Trophoblast cell (in vitro differentiated cells and primary cell): Measurements from ENCODE around the gene SMIM11.

Experiments used
- DNase-seq, 2 donors: peaks; one replicate each; pipeline ENCODE4 v3.0.0-alpha.2; 2016
- H2AFZ ChIP-seq: 2 replicates; pipeline ENCODE4 v1.6.1; 2013; ENCODE audit warnings: low read length, moderate library complexity, mild to moderate bottlenecking; ENCODE audit not compliant: insufficient read depth, poor library complexity
- H2AK5ac ChIP-seq: 2 replicates; pipeline ENCODE4 v1.6.1; 2013; ENCODE audit warnings: mild to moderate bottlenecking, low read length
- H2BK120ac ChIP-seq: 2 replicates; pipeline ENCODE4 v1.6.1; 2013; ENCODE audit warnings: low read length, mild to moderate bottlenecking, moderate library complexity; ENCODE audit not compliant: insufficient read depth, poor library complexity
- H2BK12ac ChIP-seq: 2 replicates; pipeline ENCODE4 v1.6.1; 2013; ENCODE audit warnings: mild to moderate bottlenecking, low read length, moderate library complexity
- H2BK5ac ChIP-seq: 2 replicates; pipeline ENCODE4 v1.6.1; 2013; ENCODE audit warnings: low read length, low read depth, moderate library complexity, mild to moderate bottlenecking; ENCODE audit not compliant: poor library complexity
- H3K14ac ChIP-seq: 2 replicates; pipeline ENCODE4 v1.6.1; 2013; ENCODE audit warnings: mild to moderate bottlenecking, low read length
- H3K18ac ChIP-seq: 2 replicates; pipeline ENCODE4 v1.6.1; 2013; ENCODE audit warnings: mild to moderate bottlenecking, low read length
- H3K23ac ChIP-seq: 2 replicates; pipeline ENCODE4 v1.6.1; 2013; ENCODE audit warnings: low read length
- H3K27ac ChIP-seq: 2 replicates; pipeline ENCODE4 v1.5.1; 2013; ENCODE audit warnings: low read depth, mild to moderate bottlenecking, inconsistent platforms, low read length, moderate library complexity
- H3K27me3 ChIP-seq: 2 replicates; pipeline ENCODE4 v1.6.1; 2013; ENCODE audit warnings: inconsistent platforms, mild to moderate bottlenecking, low read length, moderate library complexity; ENCODE audit not compliant: insufficient read depth
- H3K36me3 ChIP-seq, 2 experiments: 1 replicate in 1 of 2; 2 replicates in 1 of 2; pipeline ENCODE4 v1.6.1; 2013; ENCODE audit warnings: low read length in 2 of 2, mild to moderate bottlenecking in 2 of 2, moderate library complexity in 1 of 2; ENCODE audit not compliant: insufficient read depth in 2 of 2, control insufficient read depth in 1 of 2
- H3K4ac ChIP-seq: 2 replicates; pipeline ENCODE4 v1.6.1; 2013; ENCODE audit warnings: low read depth, mild to moderate bottlenecking, low read length, moderate library complexity
- H3K4me1 ChIP-seq, 2 experiments: 1 replicate in 1 of 2; 2 replicates in 1 of 2; pipeline ENCODE4 v1.6.1; 2013; ENCODE audit warnings: low read length in 2 of 2, mild to moderate bottlenecking in 2 of 2, moderate library complexity in 1 of 2; ENCODE audit not compliant: insufficient read depth in 2 of 2, control insufficient read depth in 1 of 2
- H3K4me2 ChIP-seq: 2 replicates; pipeline ENCODE4 v1.6.1; 2013; ENCODE audit warnings: inconsistent platforms, mild to moderate bottlenecking, low read length, moderate library complexity
- H3K4me3 ChIP-seq: 2 replicates; pipeline ENCODE4 v1.5.1; 2013; ENCODE audit warnings: mild to moderate bottlenecking, low read depth, low read length, inconsistent platforms
- H3K79me1 ChIP-seq: one replicate; pipeline ENCODE4 v1.6.1; 2013; ENCODE audit warnings: low read length
- H3K79me2 ChIP-seq: 2 replicates; pipeline ENCODE4 v1.6.1; 2013; ENCODE audit warnings: low read length, mild to moderate bottlenecking; ENCODE audit not compliant: control insufficient read depth, insufficient read depth, poor library complexity
- H3K9ac ChIP-seq: 2 replicates; pipeline ENCODE4 v1.6.1; 2013; ENCODE audit warnings: mild to moderate bottlenecking, low read length
- H3K9me3 ChIP-seq: 2 replicates; pipeline ENCODE4 v1.6.1; 2013; ENCODE audit warnings: low read depth, mild to moderate bottlenecking, control low read depth, inconsistent platforms, low read length; ENCODE audit not compliant: insufficient read depth
- H4K12ac ChIP-seq: 2 replicates; pipeline ENCODE4 v1.6.1; 2013; ENCODE audit warnings: low read depth, mild to moderate bottlenecking, low read length, moderate library complexity
- H4K8ac ChIP-seq: 2 replicates; pipeline ENCODE4 v1.6.1; 2013; ENCODE audit warnings: low read depth, mild to moderate bottlenecking, low read length, moderate library complexity
- H4K91ac ChIP-seq: one replicate; pipeline ENCODE4 v1.6.1; 2013; ENCODE audit warnings: low read depth, mild to moderate bottlenecking, low read length, moderate library complexity
- WGBS: extraction: QIAGEN DNeasy Blood & Tissue Kit; methylation state at CpG from one replicate; pipeline ENCODE4 v1.1.7; 2013; ENCODE audit warnings: missing lambda C conversion rate; ENCODE audit not compliant: insufficient read length, insufficient coverage; ENCODE audit errors: extremely low coverage; 5-methylcytosine and 5-hydroxymethylcytosine counted together

The SMIM11 gene

GRCh38 chr21:34343347-34343746 lies 32.0 kb upstream of the SMIM11 start:
- Histone ChIP-seq H2BK12ac (no peak overlapping the region), H3K4me3 (no peak overlapping the region), H3K14ac (no peak overlapping the region), H3K4ac (no peak overlapping the region), H3K36me3 (no peaks in the 10 kb centered on the region), H3K27ac (no peak overlapping the region), H2BK5ac (no peak overlapping the region), H4K12ac (no peak overlapping the region), H3K27me3 (no peaks in the 10 kb centered on the region), H4K8ac (no peak overlapping the region), H3K18ac (no peak overlapping the region), H3K4me2 (no peak overlapping the region), H2BK120ac (no peak overlapping the region), H2AFZ (no peak overlapping the region), H3K23ac (no peak overlapping the region), H4K91ac (no peak overlapping the region), H3K4me1 (no peaks in the 10 kb centered on the region), H3K9me3 (no peaks in the 10 kb centered on the region), H3K79me1 (no peaks in the 10 kb centered on the region), H2AK5ac (no peak overlapping the region), H3K9ac (no peak overlapping the region), H3K79me2 (no peaks in the 10 kb centered on the region)
- DNase-seq, result no peak
- no CpG with 5 or more reads among the region's 7 CpGs for WGBS

- Histone ChIP-seq H3K79me1 (no peaks in the 10 kb centered on the region), H2BK5ac (no peak overlapping the region), H3K79me2 (no peaks in the 10 kb centered on the region), H3K23ac (no peak overlapping the region), H2AFZ (no peak overlapping the region), H4K8ac (no peak overlapping the region), H2AK5ac (no peak overlapping the region), H3K18ac (no peak overlapping the region), H3K9ac (no peak overlapping the region), H3K4me1 (no peaks in the 10 kb centered on the region), H3K27ac (no peak overlapping the region), H4K12ac (no peak overlapping the region), H3K14ac (no peak overlapping the region), H2BK120ac (no peak overlapping the region), H2BK12ac (no peak overlapping the region), H4K91ac (no peak overlapping the region), H3K4me3 (no peak overlapping the region), H3K27me3 (no peaks in the 10 kb centered on the region), H3K4me2 (no peak overlapping the region), H3K36me3 (no peaks in the 10 kb centered on the region), H3K4ac (no peak overlapping the region), H3K9me3 (no peaks in the 10 kb centered on the region)
- WGBS, result no CpG with 5 or more reads among the region's 14 CpGs
- DNase-seq, result no peak
Measured at GRCh38 chr21:34343838-34344381, 31.4 kb upstream of the SMIM11 start.

- no peak overlapping the region for H3K27ac ChIP-seq
- no peaks in the 10 kb centered on the region for H3K9me3 ChIP-seq
- no peaks in the 10 kb centered on the region for H3K79me1 ChIP-seq
- H4K8ac ChIP-seq, result no peak overlapping the region
- no peak overlapping the region for H2BK5ac ChIP-seq
- no peak overlapping the region for H2BK12ac ChIP-seq
- no peak overlapping the region for H4K12ac ChIP-seq
- WGBS, result no CpG with 5 or more reads among the region's 5 CpGs
- no peaks in the 10 kb centered on the region for H3K4me1 ChIP-seq
- no peak overlapping the region for H3K14ac ChIP-seq
- no peaks in the 10 kb centered on the region for H3K79me2 ChIP-seq
- no peak overlapping the region for H2BK120ac ChIP-seq
- H3K23ac ChIP-seq, result no peak overlapping the region
- no peak overlapping the region for H3K4ac ChIP-seq
- DNase-seq, result no peak
- H3K4me2 ChIP-seq, result no peak overlapping the region
- H4K91ac ChIP-seq, result no peak overlapping the region
- no peaks in the 10 kb centered on the region for H3K27me3 ChIP-seq
- H3K9ac ChIP-seq, result no peak overlapping the region
- H3K36me3 ChIP-seq, result no peaks in the 10 kb centered on the region
- H3K18ac ChIP-seq, result no peak overlapping the region
- H2AK5ac ChIP-seq, result no peak overlapping the region
- no peak overlapping the region for H2AFZ ChIP-seq
- H3K4me3 ChIP-seq, result no peak overlapping the region
Measured at GRCh38 chr21:34344584-34344983, 30.7 kb upstream of the SMIM11 start.

- H4K91ac ChIP-seq, result no peak overlapping the region
- H3K18ac ChIP-seq, result no peak overlapping the region
- no peak overlapping the region for H3K9ac ChIP-seq
- H3K79me2 ChIP-seq, result no peaks in the 10 kb centered on the region
- H3K4me2 ChIP-seq, result no peak overlapping the region
- no peak overlapping the region for H4K8ac ChIP-seq
- H2AFZ ChIP-seq, result no peak overlapping the region
- H2BK12ac ChIP-seq, result no peak overlapping the region
- no peak overlapping the region for H2AK5ac ChIP-seq
- H3K36me3 ChIP-seq, result no peaks in the 10 kb centered on the region
- WGBS, result no CpG with 5 or more reads among the region's 15 CpGs
- no peak overlapping the region for H3K4ac ChIP-seq
- H4K12ac ChIP-seq, result no peak overlapping the region
- H3K14ac ChIP-seq, result no peak overlapping the region
- H3K27me3 ChIP-seq, result no peaks in the 10 kb centered on the region
- no peaks in the 10 kb centered on the region for H3K9me3 ChIP-seq
- H3K4me3 ChIP-seq, result no peak overlapping the region
- H3K4me1 ChIP-seq, result no peaks in the 10 kb centered on the region
- DNase-seq, result no peak
- H3K27ac ChIP-seq, result no peak overlapping the region
- no peak overlapping the region for H3K23ac ChIP-seq
- H2BK5ac ChIP-seq, result no peak overlapping the region
- H2BK120ac ChIP-seq, result no peak overlapping the region
- H3K79me1 ChIP-seq, result no peaks in the 10 kb centered on the region
Measured at GRCh38 chr21:34345091-34345871, 30.0 kb upstream of the SMIM11 start.
